H1 (cell line): ENCODE results near the gene MUC5AC. TPM values are rescaled to one million over a fixed set of nuclear protein-coding genes. Genes with fewer than 3 reads are reported as not detected.

Source experiments
- CTCF ChIA-PET: fragments of 300-600 bp; sonication (Branson Sonifier 250); formaldehyde crosslinking; loops from one replicate; lab custom pipeline; 2021; ENCODE audit not compliant: partially characterized antibody; lab: Charles Lee
- POLR2A ChIA-PET: fragments of 300-600 bp; sonication (Branson Sonifier 250); formaldehyde crosslinking; loops from one replicate; lab custom pipeline; 2021; ENCODE audit warnings: inconsistent platforms; ENCODE audit not compliant: partially characterized antibody; lab: Charles Lee
- DNase-seq, 2 experiments: peaks; one replicate each; pipeline versions ENCODE4 v3.0.0 to v3.0.0-alpha.2; 2010 to 2022; ENCODE audit warnings: low spot score in 2 of 2, low read depth in 1 of 2, mixed read lengths in 1 of 2
- FAIRE-seq: peaks from 2 replicates; lab custom pipeline; 2011; peaks lifted over from hg19 to GRCh38; lab: Jason Lieb, UNC
- H2AFZ ChIP-seq: 2 replicates; pipeline ENCODE4 v1.8.1; 2012; ENCODE audit warnings: low read length, inconsistent platforms
- H2AK5ac ChIP-seq: 2 replicates; pipeline ENCODE4 v1.6.1; 2013; ENCODE audit warnings: low read depth, low read length
- H2BK120ac ChIP-seq: replicated peaks from 2 replicates; pipeline ENCODE3; 2013; ENCODE audit warnings: low read depth, low read length, inconsistent platforms
- H2BK12ac ChIP-seq: 2 replicates; pipeline ENCODE4 v1.6.1; 2013; ENCODE audit warnings: low read depth, low read length
- H2BK15ac ChIP-seq: 2 replicates; pipeline ENCODE4 v1.6.1; 2013; ENCODE audit warnings: low read length
- H2BK20ac ChIP-seq: 2 replicates; pipeline ENCODE4 v1.6.1; 2013; ENCODE audit warnings: low read length
- H2BK5ac ChIP-seq: 2 replicates; pipeline ENCODE4 v1.6.1; 2013; ENCODE audit warnings: low read depth, low read length
- H3K14ac ChIP-seq: 2 replicates; pipeline ENCODE4 v1.6.1; 2013; ENCODE audit warnings: inconsistent platforms; ENCODE audit not compliant: insufficient read length
- H3K18ac ChIP-seq: 2 replicates; pipeline ENCODE4 v1.6.1; 2013; ENCODE audit warnings: low read length; ENCODE audit errors: extremely low read depth
- H3K23ac ChIP-seq: 2 replicates; pipeline ENCODE4 v1.6.1; 2013; ENCODE audit warnings: inconsistent platforms; ENCODE audit not compliant: insufficient read length
- H3K23me2 ChIP-seq: 2 replicates; pipeline ENCODE4 v1.6.1; 2013; ENCODE audit warnings: low read depth, low read length
- H3K27ac ChIP-seq: 2 replicates; pipeline ENCODE4 v1.6.1; 2011; ENCODE audit warnings: low read depth, low read length, inconsistent platforms
- H3K27me3 ChIP-seq, 4 experiments: replicated peaks in 1 of 4; 1 replicate in 1 of 4; 2 replicates in 3 of 4; pipeline versions ENCODE4 v1.6.1 to v1.8.1; 2011 to 2013; ENCODE audit warnings: low read length in 3 of 4, mild to moderate bottlenecking in 3 of 4, inconsistent platforms in 2 of 4, mixed read lengths in 2 of 4, moderate library complexity in 1 of 4; ENCODE audit not compliant: control insufficient read depth in 3 of 4, insufficient read depth in 3 of 4; ENCODE audit errors: extremely low read depth in 1 of 4
- H3K36me3 ChIP-seq, 4 experiments: 2 replicates each; pipeline versions ENCODE4 v1.6.1 to v1.8.1; 2011 to 2013; ENCODE audit warnings: mild to moderate bottlenecking in 4 of 4, low read length in 3 of 4, moderate library complexity in 2 of 4, control low read depth in 1 of 4, inconsistent platforms in 1 of 4; ENCODE audit not compliant: insufficient read depth in 4 of 4, control insufficient read depth in 2 of 4
- H3K4ac ChIP-seq: replicated peaks from 2 replicates; pipeline ENCODE3; 2013; ENCODE audit warnings: low read length, low read depth, mixed read lengths, inconsistent platforms; ENCODE audit not compliant: insufficient read length
- H3K4me1 ChIP-seq, 4 experiments: replicated peaks in 1 of 4; 1 replicate in 1 of 4; 2 replicates in 3 of 4; pipeline versions ENCODE4 v1.6.1 to v1.8.1; 2011 to 2013; ENCODE audit warnings: low read length in 3 of 4, inconsistent platforms in 2 of 4, mixed read lengths in 1 of 4; ENCODE audit not compliant: insufficient read depth in 4 of 4, control insufficient read depth in 3 of 4
- H3K4me2 ChIP-seq, 2 experiments: 2 replicates each; pipeline versions ENCODE4 v1.6.1 to v1.8.1; 2011 to 2013; ENCODE audit warnings: low read depth in 2 of 2, low read length in 2 of 2, control low read depth in 1 of 2, inconsistent platforms in 1 of 2, mild to moderate bottlenecking in 1 of 2; ENCODE audit not compliant: insufficient read depth in 1 of 2
- H3K4me3 ChIP-seq, 4 experiments: fragments of 200-600, 300-600 bp in 1 of 4; sonication (generic), shearing (Covaris generic), sonication (Bioruptor Twin) in 1 of 4; 2 replicates each; pipeline versions ENCODE4 v1.5.1 to v1.8.1; 2011 to 2016; ENCODE audit warnings: low read length in 4 of 4, low read depth in 3 of 4, control low read depth in 2 of 4, inconsistent platforms in 2 of 4, mild to moderate bottlenecking in 2 of 4, mixed read lengths in 1 of 4, moderate library complexity in 1 of 4; ENCODE audit not compliant: insufficient read depth in 2 of 4; ENCODE audit errors: extremely low read depth in 1 of 4
- H3K56ac ChIP-seq: replicated peaks from 2 replicates; pipeline ENCODE3; 2013; ENCODE audit warnings: low read depth, mild to moderate bottlenecking, mixed read lengths, low read length, inconsistent platforms; ENCODE audit not compliant: insufficient read length
- H3K79me1 ChIP-seq: 2 replicates; pipeline ENCODE4 v1.6.1; 2013; ENCODE audit warnings: low read depth, low read length, control low read depth
- H3K79me2 ChIP-seq, 2 experiments: 2 replicates each; pipeline versions ENCODE4 v1.6.1 to v1.8.1; 2012 to 2013; ENCODE audit warnings: low read length in 2 of 2, mild to moderate bottlenecking in 2 of 2, inconsistent platforms in 1 of 2; ENCODE audit not compliant: insufficient read depth in 2 of 2, control insufficient read depth in 1 of 2
- H3K9ac ChIP-seq, 4 experiments: replicated peaks in 1 of 4; 1 replicate in 1 of 4; 2 replicates in 3 of 4; pipeline versions ENCODE4 v1.6.1 to v1.8.1; 2011 to 2013; ENCODE audit warnings: low read depth in 3 of 4, low read length in 3 of 4, control low read depth in 2 of 4, mild to moderate bottlenecking in 2 of 4, moderate library complexity in 2 of 4, inconsistent platforms in 1 of 4; ENCODE audit errors: extremely low read depth in 1 of 4
- H3K9me3 ChIP-seq, 2 experiments: 2 replicates each; pipeline versions ENCODE4 v1.6.1 to v1.8.1; 2012 to 2013; ENCODE audit warnings: mild to moderate bottlenecking in 2 of 2, moderate library complexity in 2 of 2, control low read depth in 1 of 2, inconsistent platforms in 1 of 2, low read depth in 1 of 2, low read length in 1 of 2, mixed read lengths in 1 of 2; ENCODE audit not compliant: insufficient read depth in 2 of 2
- H4K20me1 ChIP-seq, 2 experiments: replicated peaks in 1 of 2; 2 replicates each; pipeline versions ENCODE3 to v1.8.1; 2011 to 2013; ENCODE audit warnings: inconsistent platforms in 2 of 2, low read length in 2 of 2, mild to moderate bottlenecking in 1 of 2; ENCODE audit not compliant: insufficient read depth in 2 of 2, control insufficient read depth in 1 of 2
- H4K5ac ChIP-seq: 2 replicates; pipeline ENCODE4 v1.6.1; 2013; ENCODE audit warnings: low read length, low read depth, mixed read lengths, inconsistent platforms; ENCODE audit not compliant: insufficient read length
- H4K8ac ChIP-seq: 2 replicates; pipeline ENCODE4 v1.8.0; 2013; ENCODE audit warnings: mild to moderate bottlenecking, moderate library complexity, low read length, inconsistent platforms; ENCODE audit not compliant: insufficient read depth; ENCODE audit errors: extremely low read depth
- H4K91ac ChIP-seq: replicated peaks from 2 replicates; pipeline ENCODE3; 2013; ENCODE audit warnings: low read length, mixed read lengths, inconsistent platforms; ENCODE audit not compliant: insufficient read length
- KDM1A ChIP-seq: fragments of 200-600, 300-600 bp; sonication (generic); IDR thresholded peaks from 2 replicates; pipeline ENCODE4 v1.7.1; 2016; ENCODE audit warnings: mild to moderate bottlenecking, low read length, borderline replicate concordance
- NRF1 ChIP-seq: IDR thresholded peaks from 2 replicates; pipeline ENCODE4 v1.6.1; 2011; ENCODE audit warnings: mild to moderate bottlenecking, low read depth, low read length, improper control_type of control experiment
- RXRA ChIP-seq: IDR thresholded peaks from 2 replicates; pipeline ENCODE4 v1.6.1; 2011; ENCODE audit warnings: low read depth, mild to moderate bottlenecking, low read length, moderate library complexity; ENCODE audit not compliant: insufficient read depth
- SP1 ChIP-seq: IDR thresholded peaks from 2 replicates; pipeline ENCODE4 v1.6.1; 2011; ENCODE audit warnings: low read depth, low read length
- WGBS, 2 experiments: shearing (Covaris generic) in 1 of 2; methylation state at CpG; one replicate each; pipeline versions ENCODE4 v1.1.6 to v1.1.7; 2013 to 2015; ENCODE audit warnings: low lambda C conversion rate in 2 of 2, mixed read lengths in 2 of 2, inconsistent platforms in 1 of 2, low coverage in 1 of 2, missing lambda C conversion rate in 1 of 2; ENCODE audit not compliant: insufficient replicate concordance in 2 of 2, insufficient coverage in 1 of 2, insufficient read length in 1 of 2; ENCODE audit errors: extremely low coverage in 1 of 2, missing lambda C conversion rate in 1 of 2; 5-methylcytosine and 5-hydroxymethylcytosine counted together
- polyA plus RNA-seq, 7 experiments: library from polyadenylated mRNA; depleted of rRNA in 3 of 7; stranded (reverse) in 5 of 7; unstranded in 2 of 7; fragments of >200 nt in 5 of 7; fragments of 200-250 nt in 2 of 7; gene quantifications; 1 replicate in 5 of 7; 2 replicates in 1 of 7; 4 replicates in 1 of 7; pipeline versions ENCODE4 v1.2.1 to v1.2.3, GENCODE V29; 2011 to 2013; ENCODE audit warnings: missing spikeins in 2 of 7, mixed read lengths in 2 of 7
- total RNA-seq: library from RNA; stranded (reverse); fragmentation: NEBNext Ultra II Directional; extraction: Animal tissue kit (Norgen Biotek cat#: 25700); gene quantifications from 2 replicates; pipeline ENCODE4 v1.2.1, GENCODE V29; 2021
- TF ChIP-seq, protein P1 (sequence below): IDR thresholded peaks from 2 replicates; pipeline ENCODE4 v1.6.1; 2011; ENCODE audit warnings: low read depth, mild to moderate bottlenecking, low read length; ENCODE audit not compliant: insufficient read depth

MUC5AC gene
- total and polyA plus RNA-seq, 2 of the 8 experiments (the other 6 are each of a cell fraction or from before 2014, with no cell fraction given), result not detected

DNA sequence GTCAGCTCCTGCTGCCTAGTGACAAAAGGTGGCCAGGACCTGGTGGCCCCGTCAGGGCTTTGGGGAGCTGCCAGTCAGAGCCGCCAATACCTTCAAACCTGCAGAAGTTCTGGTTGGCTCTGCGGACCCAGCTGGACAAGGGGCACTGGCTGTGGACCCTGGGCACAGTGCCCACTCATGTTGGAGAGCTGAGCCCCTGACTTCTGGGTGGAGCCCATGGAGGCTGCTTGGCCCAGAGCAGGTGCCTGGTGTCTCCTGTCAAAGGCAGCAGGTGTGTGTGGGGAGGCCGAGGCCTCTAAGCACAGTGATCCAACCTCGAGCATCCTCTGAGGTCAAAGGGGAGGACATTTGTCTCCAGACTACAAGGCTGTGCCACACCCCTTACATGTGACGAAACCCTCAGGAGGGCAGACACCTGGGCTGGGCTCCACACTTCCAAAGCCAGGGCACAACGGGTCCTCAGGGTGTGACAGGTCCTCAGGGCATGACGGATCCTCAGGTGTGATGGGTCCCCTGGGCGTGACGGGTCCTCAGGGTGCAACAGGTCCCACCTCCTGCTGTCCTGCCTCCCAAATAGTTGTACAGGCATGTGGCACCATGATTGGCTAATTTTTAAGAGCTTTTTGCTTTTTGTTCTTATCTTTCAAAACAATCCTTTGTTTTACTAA lies 46.1 kb upstream of the MUC5AC start:
- H3K36me3 ChIP-seq, result no peaks in the 10 kb centered on the region
- no peak for TF ChIP-seq RXRA
- no peak for TF ChIP-seq NRF1
- TF ChIP-seq SP1, result no peak
- TF ChIP-seq, protein P1, sequence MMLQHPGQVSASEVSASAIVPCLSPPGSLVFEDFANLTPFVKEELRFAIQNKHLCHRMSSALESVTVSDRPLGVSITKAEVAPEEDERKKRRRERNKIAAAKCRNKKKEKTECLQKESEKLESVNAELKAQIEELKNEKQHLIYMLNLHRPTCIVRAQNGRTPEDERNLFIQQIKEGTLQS, result no peak
- TF ChIP-seq KDM1A, result no peak

More for the DNA sequence above, 46.1 kb upstream of the MUC5AC start:
- H3K14ac ChIP-seq, result no peak overlapping the region
- no peak overlapping the region for H2BK5ac ChIP-seq
- no peak overlapping the region for H3K18ac ChIP-seq
- H3K9me3 ChIP-seq, result peaks cover 5 to 52% of the 10 kb centered on the region in 2 experiments; a peak in 2 of 4 replicates
- H4K91ac ChIP-seq, result no peak overlapping the region
- H2AK5ac ChIP-seq, result no peak overlapping the region
- no peak overlapping the region for H3K56ac ChIP-seq
- no peak for FAIRE-seq
- POLR2A ChIA-PET, result no interaction called here
- no peak overlapping the region for H3K27ac ChIP-seq
- no peak overlapping the region for H3K23ac ChIP-seq
- no peaks in the 10 kb centered on the region; a peak in 1 of 7 replicates for H3K27me3 ChIP-seq
- peaks cover 0 to 1% of the 10 kb centered on the region in 2 experiments for H4K20me1 ChIP-seq
- H2BK12ac ChIP-seq, result no peak overlapping the region; the same call in 1 of the 2 replicates
- H3K4me1 ChIP-seq, result no peaks in the 10 kb centered on the region; a peak in 1 of 7 replicates
- CTCF ChIA-PET, result interaction anchor here (1.2 kb wide), 1 partner anchor 213 kb away, joined by 4 read pairs; no protein-coding TSS in a partner anchor
- no peak for DNase-seq
- H3K9ac ChIP-seq, result no peak overlapping the region; a peak in 1 of 7 replicates
- no peak overlapping the region; the same call in 1 of the 2 replicates for H4K8ac ChIP-seq
- no peak overlapping the region for H2AFZ ChIP-seq
- H3K79me1 ChIP-seq, result no peaks in the 10 kb centered on the region
- no peak overlapping the region for H4K5ac ChIP-seq
- no peak overlapping the region for H2BK120ac ChIP-seq
- H3K4ac ChIP-seq, result no peak overlapping the region
- no peaks in the 10 kb centered on the region for H3K23me2 ChIP-seq
- 88% methylated on average over 10 of the region's 10 CpGs; no CpG with 5 or more reads in 1 of the 2 experiments for WGBS, 2 experiments
- no peak overlapping the region for H2BK20ac ChIP-seq
- H3K4me2 ChIP-seq, result no peak overlapping the region
- H2BK15ac ChIP-seq, result no peak overlapping the region
- no peak overlapping the region for H3K4me3 ChIP-seq
- H3K79me2 ChIP-seq, result no peaks in the 10 kb centered on the region
